H1 (cell line): ENCODE measurements around the gene PUS3. TPM values are rescaled to one million over a fixed set of nuclear protein-coding genes. Genes with fewer than 3 reads are reported as not detected.

Source experiments
- CTCF ChIA-PET: fragments of 300-600 bp; sonication (Branson Sonifier 250); formaldehyde crosslinking; loops from one replicate; lab custom pipeline; 2021; ENCODE audit not compliant: partially characterized antibody; lab: Charles Lee
- POLR2A ChIA-PET: fragments of 300-600 bp; sonication (Branson Sonifier 250); formaldehyde crosslinking; loops from one replicate; lab custom pipeline; 2021; ENCODE audit warnings: inconsistent platforms; ENCODE audit not compliant: partially characterized antibody; lab: Charles Lee
- DNase-seq, 2 experiments: peaks; one replicate each; pipeline versions ENCODE4 v3.0.0 to v3.0.0-alpha.2; 2010 to 2022; ENCODE audit warnings: low spot score in 2 of 2, low read depth in 1 of 2, mixed read lengths in 1 of 2
- FAIRE-seq: peaks from 2 replicates; lab custom pipeline; 2011; peaks lifted over from hg19 to GRCh38; lab: Jason Lieb, UNC
- H2AFZ ChIP-seq: 2 replicates; pipeline ENCODE4 v1.8.1; 2012; ENCODE audit warnings: low read length, inconsistent platforms
- H2AK5ac ChIP-seq: 2 replicates; pipeline ENCODE4 v1.6.1; 2013; ENCODE audit warnings: low read depth, low read length
- H2BK120ac ChIP-seq: replicated peaks from 2 replicates; pipeline ENCODE3; 2013; ENCODE audit warnings: low read depth, low read length, inconsistent platforms
- H2BK12ac ChIP-seq: 2 replicates; pipeline ENCODE4 v1.6.1; 2013; ENCODE audit warnings: low read depth, low read length
- H2BK15ac ChIP-seq: 2 replicates; pipeline ENCODE4 v1.6.1; 2013; ENCODE audit warnings: low read length
- H2BK20ac ChIP-seq: 2 replicates; pipeline ENCODE4 v1.6.1; 2013; ENCODE audit warnings: low read length
- H2BK5ac ChIP-seq: 2 replicates; pipeline ENCODE4 v1.6.1; 2013; ENCODE audit warnings: low read depth, low read length
- H3K14ac ChIP-seq: 2 replicates; pipeline ENCODE4 v1.6.1; 2013; ENCODE audit warnings: inconsistent platforms; ENCODE audit not compliant: insufficient read length
- H3K18ac ChIP-seq: 2 replicates; pipeline ENCODE4 v1.6.1; 2013; ENCODE audit warnings: low read length; ENCODE audit errors: extremely low read depth
- H3K23ac ChIP-seq: 2 replicates; pipeline ENCODE4 v1.6.1; 2013; ENCODE audit warnings: inconsistent platforms; ENCODE audit not compliant: insufficient read length
- H3K23me2 ChIP-seq: 2 replicates; pipeline ENCODE4 v1.6.1; 2013; ENCODE audit warnings: low read depth, low read length
- H3K27ac ChIP-seq: 2 replicates; pipeline ENCODE4 v1.6.1; 2011; ENCODE audit warnings: low read depth, low read length, inconsistent platforms
- H3K27me3 ChIP-seq, 4 experiments: replicated peaks in 1 of 4; 1 replicate in 1 of 4; 2 replicates in 3 of 4; pipeline versions ENCODE4 v1.6.1 to v1.8.1; 2011 to 2013; ENCODE audit warnings: low read length in 3 of 4, mild to moderate bottlenecking in 3 of 4, inconsistent platforms in 2 of 4, mixed read lengths in 2 of 4, moderate library complexity in 1 of 4; ENCODE audit not compliant: control insufficient read depth in 3 of 4, insufficient read depth in 3 of 4; ENCODE audit errors: extremely low read depth in 1 of 4
- H3K36me3 ChIP-seq, 4 experiments: 2 replicates each; pipeline versions ENCODE4 v1.6.1 to v1.8.1; 2011 to 2013; ENCODE audit warnings: mild to moderate bottlenecking in 4 of 4, low read length in 3 of 4, moderate library complexity in 2 of 4, control low read depth in 1 of 4, inconsistent platforms in 1 of 4; ENCODE audit not compliant: insufficient read depth in 4 of 4, control insufficient read depth in 2 of 4
- H3K4ac ChIP-seq: replicated peaks from 2 replicates; pipeline ENCODE3; 2013; ENCODE audit warnings: low read length, low read depth, mixed read lengths, inconsistent platforms; ENCODE audit not compliant: insufficient read length
- H3K4me1 ChIP-seq, 4 experiments: replicated peaks in 1 of 4; 1 replicate in 1 of 4; 2 replicates in 3 of 4; pipeline versions ENCODE4 v1.6.1 to v1.8.1; 2011 to 2013; ENCODE audit warnings: low read length in 3 of 4, inconsistent platforms in 2 of 4, mixed read lengths in 1 of 4; ENCODE audit not compliant: insufficient read depth in 4 of 4, control insufficient read depth in 3 of 4
- H3K4me2 ChIP-seq, 2 experiments: 2 replicates each; pipeline versions ENCODE4 v1.6.1 to v1.8.1; 2011 to 2013; ENCODE audit warnings: low read depth in 2 of 2, low read length in 2 of 2, control low read depth in 1 of 2, inconsistent platforms in 1 of 2, mild to moderate bottlenecking in 1 of 2; ENCODE audit not compliant: insufficient read depth in 1 of 2
- H3K4me3 ChIP-seq, 4 experiments: fragments of 200-600, 300-600 bp in 1 of 4; sonication (generic), shearing (Covaris generic), sonication (Bioruptor Twin) in 1 of 4; 2 replicates each; pipeline versions ENCODE4 v1.5.1 to v1.8.1; 2011 to 2016; ENCODE audit warnings: low read length in 4 of 4, low read depth in 3 of 4, control low read depth in 2 of 4, inconsistent platforms in 2 of 4, mild to moderate bottlenecking in 2 of 4, mixed read lengths in 1 of 4, moderate library complexity in 1 of 4; ENCODE audit not compliant: insufficient read depth in 2 of 4; ENCODE audit errors: extremely low read depth in 1 of 4
- H3K56ac ChIP-seq: replicated peaks from 2 replicates; pipeline ENCODE3; 2013; ENCODE audit warnings: low read depth, mild to moderate bottlenecking, mixed read lengths, low read length, inconsistent platforms; ENCODE audit not compliant: insufficient read length
- H3K79me1 ChIP-seq: 2 replicates; pipeline ENCODE4 v1.6.1; 2013; ENCODE audit warnings: low read depth, low read length, control low read depth
- H3K79me2 ChIP-seq, 2 experiments: 2 replicates each; pipeline versions ENCODE4 v1.6.1 to v1.8.1; 2012 to 2013; ENCODE audit warnings: low read length in 2 of 2, mild to moderate bottlenecking in 2 of 2, inconsistent platforms in 1 of 2; ENCODE audit not compliant: insufficient read depth in 2 of 2, control insufficient read depth in 1 of 2
- H3K9ac ChIP-seq, 4 experiments: replicated peaks in 1 of 4; 1 replicate in 1 of 4; 2 replicates in 3 of 4; pipeline versions ENCODE4 v1.6.1 to v1.8.1; 2011 to 2013; ENCODE audit warnings: low read depth in 3 of 4, low read length in 3 of 4, control low read depth in 2 of 4, mild to moderate bottlenecking in 2 of 4, moderate library complexity in 2 of 4, inconsistent platforms in 1 of 4; ENCODE audit errors: extremely low read depth in 1 of 4
- H3K9me3 ChIP-seq, 2 experiments: 2 replicates each; pipeline versions ENCODE4 v1.6.1 to v1.8.1; 2012 to 2013; ENCODE audit warnings: mild to moderate bottlenecking in 2 of 2, moderate library complexity in 2 of 2, control low read depth in 1 of 2, inconsistent platforms in 1 of 2, low read depth in 1 of 2, low read length in 1 of 2, mixed read lengths in 1 of 2; ENCODE audit not compliant: insufficient read depth in 2 of 2
- H4K20me1 ChIP-seq, 2 experiments: replicated peaks in 1 of 2; 2 replicates each; pipeline versions ENCODE3 to v1.8.1; 2011 to 2013; ENCODE audit warnings: inconsistent platforms in 2 of 2, low read length in 2 of 2, mild to moderate bottlenecking in 1 of 2; ENCODE audit not compliant: insufficient read depth in 2 of 2, control insufficient read depth in 1 of 2
- H4K5ac ChIP-seq: 2 replicates; pipeline ENCODE4 v1.6.1; 2013; ENCODE audit warnings: low read length, low read depth, mixed read lengths, inconsistent platforms; ENCODE audit not compliant: insufficient read length
- H4K8ac ChIP-seq: 2 replicates; pipeline ENCODE4 v1.8.0; 2013; ENCODE audit warnings: mild to moderate bottlenecking, moderate library complexity, low read length, inconsistent platforms; ENCODE audit not compliant: insufficient read depth; ENCODE audit errors: extremely low read depth
- H4K91ac ChIP-seq: replicated peaks from 2 replicates; pipeline ENCODE3; 2013; ENCODE audit warnings: low read length, mixed read lengths, inconsistent platforms; ENCODE audit not compliant: insufficient read length
- ASH2L ChIP-seq: fragments of 200-600, 300-600 bp; sonication (generic); IDR thresholded peaks from one replicate; pipeline ENCODE4 v1.7.1; 2017; ENCODE audit warnings: low read length
- CEBPB ChIP-seq: IDR thresholded peaks from 2 replicates; pipeline ENCODE4 v1.6.1; 2012; ENCODE audit warnings: low read depth, low read length
- CHD1 ChIP-seq: IDR thresholded peaks from 2 replicates; pipeline ENCODE4 v1.6.1; 2012; ENCODE audit warnings: low read depth, low read length, improper control_type of control experiment
- CHD2 ChIP-seq: IDR thresholded peaks from 2 replicates; pipeline ENCODE4 v1.6.1; 2012; ENCODE audit warnings: low read length, improper control_type of control experiment
- CREB1 ChIP-seq: IDR thresholded peaks from 2 replicates; pipeline ENCODE4 v1.6.1; 2012; ENCODE audit warnings: inconsistent platforms
- EP300 ChIP-seq, 2 experiments: IDR thresholded peaks; 1 replicate in 1 of 2; 2 replicates in 1 of 2; pipeline ENCODE4 v1.6.1; 2011 to 2012; ENCODE audit warnings: low read depth in 2 of 2, low read length in 2 of 2, mild to moderate bottlenecking in 2 of 2, borderline replicate concordance in 1 of 2, inconsistent platforms in 1 of 2, moderate library complexity in 1 of 2
- FOSL1 ChIP-seq: IDR thresholded peaks from 2 replicates; pipeline ENCODE4 v1.6.1; 2011; ENCODE audit warnings: mild to moderate bottlenecking, low read depth, low read length, moderate library complexity; ENCODE audit not compliant: insufficient read depth
- HDAC6 ChIP-seq: IDR thresholded peaks from one replicate; pipeline ENCODE4 v1.7.1; 2012; ENCODE audit warnings: low read depth, mild to moderate bottlenecking, inconsistent platforms, low read length, moderate library complexity
- JUND ChIP-seq: IDR thresholded peaks from 2 replicates; pipeline ENCODE4 v1.6.1; 2011; ENCODE audit warnings: mild to moderate bottlenecking, improper control_type of control experiment, low read length
- POLR2AphosphoS5 ChIP-seq: IDR thresholded peaks from 2 replicates; pipeline ENCODE4 v1.6.1; 2011; ENCODE audit warnings: low read depth, low read length
- SAP30 ChIP-seq: fragments of 300-600 bp; sonication (generic); IDR thresholded peaks from 2 replicates; pipeline ENCODE4 v1.7.1; 2012; ENCODE audit warnings: low read length, moderate library complexity, mild to moderate bottlenecking, inconsistent platforms; ENCODE audit not compliant: insufficient read depth, insufficient replicate concordance
- SIN3A ChIP-seq, 2 experiments: IDR thresholded peaks in 1 of 2; conservative IDR thresholded peaks in 1 of 2; 2 replicates each; pipeline ENCODE4 v1.6.1; 2011 to 2012; ENCODE audit warnings: low read length in 2 of 2, improper control_type of control experiment in 1 of 2, low read depth in 1 of 2, mild to moderate bottlenecking in 1 of 2
- SIX5 ChIP-seq: IDR thresholded peaks from 2 replicates; pipeline ENCODE4 v1.6.1; 2011; ENCODE audit warnings: mild to moderate bottlenecking, low read depth, low read length
- SP2 ChIP-seq: IDR thresholded peaks from 2 replicates; pipeline ENCODE4 v1.6.1; 2012; ENCODE audit warnings: mild to moderate bottlenecking, low read length, inconsistent platforms
- ZNF274 ChIP-seq: IDR thresholded peaks from 2 replicates; pipeline ENCODE4 v1.7.0; 2012; ENCODE audit warnings: low read length, borderline replicate concordance; ENCODE audit errors: extremely low read depth
- polyA plus RNA-seq, 7 experiments: library from polyadenylated mRNA; depleted of rRNA in 3 of 7; stranded (reverse) in 5 of 7; unstranded in 2 of 7; fragments of >200 nt in 5 of 7; fragments of 200-250 nt in 2 of 7; gene quantifications; 1 replicate in 5 of 7; 2 replicates in 1 of 7; 4 replicates in 1 of 7; pipeline versions ENCODE4 v1.2.1 to v1.2.3, GENCODE V29; 2011 to 2013; ENCODE audit warnings: missing spikeins in 2 of 7, mixed read lengths in 2 of 7
- total RNA-seq: library from RNA; stranded (reverse); fragmentation: NEBNext Ultra II Directional; extraction: Animal tissue kit (Norgen Biotek cat#: 25700); gene quantifications from 2 replicates; pipeline ENCODE4 v1.2.1, GENCODE V29; 2021
- TF ChIP-seq, protein P1 (sequence below): IDR thresholded peaks from 2 replicates; pipeline ENCODE4 v1.6.1; 2012; ENCODE audit warnings: inconsistent platforms

The PUS3 gene
- total and polyA plus RNA-seq, 2 of the 8 experiments (the other 6 are each of a cell fraction or from before 2014, with no cell fraction given): 8.7 to 22.6 TPM

DNA sequence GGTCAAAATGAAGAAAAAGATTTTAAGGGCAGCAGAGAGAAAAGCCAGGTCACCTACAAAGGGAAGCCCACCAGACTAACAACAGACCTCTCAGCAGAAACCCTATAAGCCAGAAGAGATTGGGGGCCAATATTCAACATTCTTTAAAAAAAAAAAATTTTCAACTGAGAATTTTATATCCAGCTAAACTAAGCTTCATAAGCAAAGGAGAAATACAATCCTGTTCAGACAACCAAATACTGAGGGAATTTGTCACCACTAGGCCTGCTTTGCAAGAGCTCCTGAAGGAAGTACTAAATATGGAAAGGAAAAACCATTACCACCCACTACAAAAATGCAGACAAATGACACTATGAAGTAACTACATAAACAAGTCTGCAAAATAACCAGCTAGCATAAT is 56.8 kb downstream of the PUS3 start:
- H3K27ac ChIP-seq: no peak overlapping the region
- H3K4me2 ChIP-seq: no peak overlapping the region
- no peak overlapping the region for H2BK15ac ChIP-seq
- no peaks in the 10 kb centered on the region for H3K79me2 ChIP-seq
- no peaks in the 10 kb centered on the region for H4K20me1 ChIP-seq
- H3K4ac ChIP-seq: no peak overlapping the region
- H3K9ac ChIP-seq: no peak overlapping the region
- H2BK5ac ChIP-seq: no peak overlapping the region
- no peak overlapping the region for H2BK12ac ChIP-seq
- H2BK120ac ChIP-seq: no peak overlapping the region
- H2AK5ac ChIP-seq: no peak overlapping the region
- H3K4me1 ChIP-seq: peaks cover 0 to 2% (median 0%) of the 10 kb centered on the region in 4 experiments; a peak in 2 of 7 replicates
- H4K8ac ChIP-seq: no peak overlapping the region
- CTCF ChIA-PET: interaction anchor here (1.2 kb wide), 1 partner anchor 167 kb away, joined by 3 read pairs; no protein-coding TSS in a partner anchor
- no peak overlapping the region for H3K4me3 ChIP-seq
- H2BK20ac ChIP-seq: no peak overlapping the region
- POLR2A ChIA-PET: no interaction called here
- H3K36me3 ChIP-seq: no peaks in the 10 kb centered on the region
- H3K23ac ChIP-seq: no peak overlapping the region
- H4K91ac ChIP-seq: no peak overlapping the region
- H2AFZ ChIP-seq: no peak overlapping the region
- FAIRE-seq (no peak), DNase-seq (no peak)
- no peaks in the 10 kb centered on the region for H3K27me3 ChIP-seq
- H3K23me2 ChIP-seq: no peaks in the 10 kb centered on the region
- no peak overlapping the region for H3K18ac ChIP-seq
- H3K9me3 ChIP-seq: peaks cover 4 to 9% of the 10 kb centered on the region in 2 experiments; a peak in 2 of 4 replicates
- H3K56ac ChIP-seq: no peak overlapping the region
- H3K79me1 ChIP-seq: no peaks in the 10 kb centered on the region
- no peak overlapping the region for H3K14ac ChIP-seq
- H4K5ac ChIP-seq: no peak overlapping the region
- no peak for TF ChIP-seq CHD2
- no peak for TF ChIP-seq CEBPB
- no peak for TF ChIP-seq SIX5
- TF ChIP-seq SIN3A (conservative IDR thresholded peaks at IDR 0.05 in 1 of 2, IDR thresholded peaks at IDR 0.05 in 1 of 2; ENCODE audit: low read depth in 1 of 2, low read length in 2 of 2): no peak
- TF ChIP-seq ZNF274: no peak
- TF ChIP-seq CREB1: no peak
- no peak for TF ChIP-seq HDAC6
- no peak for TF ChIP-seq SP2
- TF ChIP-seq, protein P1, sequence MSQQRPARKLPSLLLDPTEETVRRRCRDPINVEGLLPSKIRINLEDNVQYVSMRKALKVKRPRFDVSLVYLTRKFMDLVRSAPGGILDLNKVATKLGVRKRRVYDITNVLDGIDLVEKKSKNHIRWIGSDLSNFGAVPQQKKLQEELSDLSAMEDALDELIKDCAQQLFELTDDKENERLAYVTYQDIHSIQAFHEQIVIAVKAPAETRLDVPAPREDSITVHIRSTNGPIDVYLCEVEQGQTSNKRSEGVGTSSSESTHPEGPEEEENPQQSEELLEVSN: no peak
- TF ChIP-seq POLR2AphosphoS5: no peak
- TF ChIP-seq CHD1: no peak
- TF ChIP-seq FOSL1: no peak
- no peak for TF ChIP-seq SAP30
- no peak for TF ChIP-seq ASH2L
- TF ChIP-seq EP300 (IDR thresholded peaks at IDR 0.05; ENCODE audit: borderline replicate concordance in 1 of 2, low read depth in 2 of 2, low read length in 2 of 2): no peak
- TF ChIP-seq JUND: no peak
